ENCODE results near the gene EEA1.

EEA1 gene

DNA sequence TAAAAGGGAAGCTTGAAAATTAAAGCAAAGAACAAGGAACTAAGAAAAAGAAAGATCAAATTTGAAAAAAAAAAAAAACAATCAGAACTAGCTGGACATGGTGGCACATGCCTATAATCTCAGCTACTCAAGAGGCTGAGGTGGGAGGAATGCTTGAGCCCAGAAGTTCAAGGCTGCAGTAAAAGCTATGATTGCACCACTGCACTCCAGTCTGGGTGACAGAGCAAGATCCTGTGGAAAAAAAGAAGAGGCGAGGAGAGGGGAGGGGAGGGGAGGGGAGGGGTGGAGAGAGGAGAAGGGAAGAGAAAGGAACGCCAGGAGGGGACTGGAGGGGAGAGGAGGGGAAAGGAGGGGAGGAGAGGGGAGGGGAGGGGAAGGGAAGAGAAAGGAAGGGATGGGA, 43.0 kb downstream of the EEA1 start:
- DNase-seq (ENCODE audit: low spot score): no peak

DNA sequence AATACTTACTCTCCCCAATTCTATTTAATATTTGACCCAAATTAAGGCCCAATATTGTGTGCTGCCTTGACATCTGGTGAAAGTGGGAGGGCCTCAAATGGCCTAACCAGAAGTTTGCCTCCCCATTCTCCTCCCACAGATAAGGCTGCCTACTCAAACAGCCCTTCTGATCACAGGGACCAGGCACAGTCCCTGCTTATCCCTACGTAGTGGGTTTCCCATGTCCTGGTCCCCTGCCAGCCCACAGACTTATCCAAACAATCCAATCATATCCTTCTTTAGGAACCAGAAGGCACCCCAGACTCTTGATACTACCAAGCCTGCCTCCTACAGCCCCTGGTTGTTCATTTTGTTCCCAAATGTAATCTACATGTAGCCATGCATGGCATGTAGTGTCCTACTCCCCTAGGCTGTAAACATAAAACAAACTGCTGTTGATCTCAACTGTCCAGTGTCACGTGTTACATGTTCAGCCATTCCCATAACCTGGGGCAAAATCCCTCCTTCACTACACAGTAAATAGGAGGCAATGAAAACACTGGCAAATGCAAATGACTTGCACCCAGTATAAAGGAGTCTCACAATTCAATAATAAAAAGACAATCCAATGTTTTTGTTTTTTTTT, 49.3 kb downstream of the EEA1 start:
- DNase-seq (ENCODE audit: low spot score): no peak

DNA sequence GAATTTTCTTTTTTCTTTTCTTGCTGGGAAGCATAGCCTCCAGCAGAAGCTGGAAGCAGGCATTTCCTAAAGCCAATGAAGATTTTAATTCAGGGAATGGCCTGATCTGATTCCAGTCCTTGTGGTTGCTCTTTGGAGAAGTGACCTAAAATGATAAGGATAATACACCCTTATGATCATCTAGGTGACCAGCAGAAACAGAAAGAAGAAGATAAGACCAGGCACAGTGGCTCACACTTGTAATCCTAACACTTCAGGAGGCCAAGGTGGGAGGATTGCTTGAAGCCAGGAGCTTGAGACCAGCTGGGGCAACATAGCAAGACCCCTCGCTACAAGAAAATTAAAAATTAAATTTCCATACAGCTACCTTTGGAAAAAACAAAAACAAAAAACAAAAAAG, 51.2 kb downstream of the EEA1 start:
- no peak for DNase-seq (ENCODE audit: low spot score)

DNA sequence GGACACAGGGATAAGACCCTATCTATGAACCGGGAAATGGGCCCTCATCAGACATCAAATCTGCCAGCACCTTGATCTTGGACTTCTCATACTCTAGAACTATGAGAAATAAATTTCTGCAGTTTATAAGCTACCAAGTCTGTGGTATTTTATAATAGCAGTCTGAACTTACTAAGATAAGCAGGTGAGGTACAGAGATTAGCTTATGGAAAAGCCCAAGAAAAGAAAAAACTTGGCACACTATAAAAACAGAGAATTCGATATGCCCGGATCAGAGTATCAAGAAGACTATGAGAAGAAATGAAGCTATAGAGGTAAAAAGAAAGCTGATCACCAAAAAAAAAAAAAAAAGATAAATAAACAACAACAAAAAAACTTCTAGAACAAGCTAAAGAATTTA, 52.6 kb downstream of the EEA1 start:
- DNase-seq (ENCODE audit: low spot score): no peak

DNA sequence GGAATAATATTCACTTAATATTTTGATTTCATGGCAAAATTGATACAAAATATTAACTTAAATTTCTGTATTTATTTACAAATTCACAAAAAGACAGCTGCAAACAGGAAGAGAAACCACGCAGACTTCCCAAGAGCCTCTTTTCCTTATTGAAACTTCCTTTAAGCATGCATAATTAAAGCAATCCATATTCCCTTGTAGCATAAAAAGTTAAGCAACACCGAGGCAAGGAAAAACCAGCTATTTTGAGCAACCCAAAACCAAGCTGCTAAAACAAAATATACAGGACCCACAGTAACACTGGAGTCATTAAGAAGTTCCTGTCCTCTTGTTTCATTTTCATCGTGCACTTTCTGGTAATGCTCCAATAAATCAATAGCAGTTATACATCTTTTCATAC, 58.0 kb downstream of the EEA1 start:
- DNase-seq (ENCODE audit: low spot score): no peak

DNA sequence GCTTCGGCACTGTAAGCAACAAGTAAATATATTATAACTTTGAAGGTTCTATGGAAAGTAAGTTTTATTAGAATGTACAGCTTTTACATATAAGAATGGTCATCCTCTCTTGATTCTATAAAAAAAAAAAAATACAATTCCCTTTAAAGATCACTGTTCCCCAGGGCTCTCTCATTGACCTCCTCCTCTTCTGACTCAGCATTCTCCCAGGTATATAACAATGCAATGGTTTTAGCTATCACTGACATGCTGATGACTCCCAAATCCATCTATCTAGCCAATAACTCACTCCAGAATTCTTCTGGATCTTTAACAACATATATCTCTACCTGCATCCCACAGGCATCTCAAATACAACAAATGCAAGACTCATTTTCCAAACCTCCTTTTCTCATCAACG, 62.7 kb downstream of the EEA1 start:
- no peak for DNase-seq (ENCODE audit: low spot score)

DNA sequence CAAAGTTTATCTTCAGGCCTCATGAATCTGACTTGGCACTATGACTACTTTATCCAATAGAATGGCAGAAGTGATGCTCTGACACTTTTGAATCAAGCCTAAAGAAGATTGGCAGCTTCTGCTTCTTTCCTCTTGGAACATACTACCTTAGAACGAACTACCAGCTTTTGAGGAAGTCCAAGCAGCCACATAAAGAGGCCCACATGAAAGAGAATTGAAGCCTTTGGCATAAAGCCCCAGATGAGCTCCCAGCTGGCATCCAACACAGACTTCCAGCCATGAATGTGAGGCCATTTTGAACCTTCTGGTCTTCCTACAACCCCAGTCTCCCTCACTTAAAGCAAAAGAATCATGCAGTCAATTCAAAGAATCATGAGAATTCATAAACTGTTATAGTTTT, 65.8 kb downstream of the EEA1 start:
- no peak for DNase-seq (ENCODE audit: low spot score)

DNA sequence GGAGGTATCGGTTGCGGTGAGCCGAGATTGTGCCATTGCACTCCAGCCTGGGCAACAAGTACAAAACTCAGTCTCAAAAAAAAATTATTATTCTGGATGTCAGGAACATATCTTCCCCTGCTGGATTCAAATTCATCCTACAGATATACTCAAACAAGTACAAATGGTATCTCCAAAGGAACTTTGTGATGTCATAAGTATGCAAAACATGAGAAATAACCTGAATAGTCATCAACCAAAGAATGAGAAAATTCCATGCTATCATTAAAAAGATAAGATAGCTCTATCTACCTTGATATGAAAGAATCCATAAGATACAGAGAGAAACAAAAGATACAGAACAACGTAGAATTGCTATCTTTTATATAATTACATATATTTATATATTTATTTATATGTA, 67.7 kb downstream of the EEA1 start:
- no peak for DNase-seq (ENCODE audit: low spot score)

DNA sequence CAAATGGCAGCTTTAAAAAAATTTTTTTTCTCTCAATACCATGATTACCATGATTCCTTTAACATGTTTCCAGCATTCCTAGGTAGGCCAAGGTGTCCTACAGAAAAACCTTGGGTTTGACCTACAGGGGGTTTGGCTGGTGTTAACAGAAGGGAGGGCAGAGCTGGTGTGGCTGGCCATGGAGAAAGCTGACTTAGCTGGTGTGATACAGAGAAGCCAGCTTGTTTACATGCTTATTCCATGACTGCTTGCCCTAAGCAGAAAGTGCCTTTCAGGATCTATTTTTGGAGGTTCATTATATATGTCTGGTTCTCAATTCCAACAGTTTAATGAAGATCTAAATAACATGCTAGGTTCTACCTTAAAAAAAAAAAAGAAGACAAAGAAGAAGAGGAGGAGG, 68.6 kb downstream of the EEA1 start:
- DNase-seq (ENCODE audit: low spot score): no peak

DNA sequence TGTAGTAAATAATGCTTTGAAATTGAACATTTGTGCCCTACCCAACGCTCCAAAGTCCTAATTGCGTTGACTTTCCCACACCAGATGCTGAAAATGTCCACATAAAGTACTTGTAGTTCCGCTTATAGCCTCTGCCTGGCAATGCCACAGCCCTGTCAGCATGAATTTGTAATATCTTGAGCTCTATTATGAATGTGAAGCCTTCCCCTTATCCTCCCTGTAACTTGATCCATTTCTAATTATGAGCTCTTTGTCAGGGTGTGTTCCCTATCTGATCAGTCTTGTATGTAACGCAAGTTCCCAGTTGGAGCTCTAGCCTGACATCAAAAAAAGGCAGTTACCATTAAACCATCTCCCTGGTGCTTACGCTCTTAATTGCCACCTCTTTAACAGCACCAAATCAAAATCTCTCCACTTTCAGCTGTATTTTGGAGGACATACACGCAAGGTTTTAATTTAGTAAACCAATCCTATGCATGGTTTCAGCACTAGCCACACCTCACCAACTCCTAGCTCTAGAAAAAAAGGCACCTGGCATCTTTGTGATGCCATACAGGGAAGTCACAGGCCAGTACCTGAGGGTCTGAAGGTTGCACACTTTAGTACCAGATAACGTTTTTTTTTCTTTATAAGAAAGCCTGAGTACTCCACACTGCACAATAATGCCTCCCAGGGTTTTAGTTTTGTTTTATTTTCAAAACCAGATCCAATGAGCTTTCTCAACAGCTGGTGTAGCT, 69.3 kb downstream of the EEA1 start:
- DNase-seq (ENCODE audit: low spot score): no peak

DNA sequence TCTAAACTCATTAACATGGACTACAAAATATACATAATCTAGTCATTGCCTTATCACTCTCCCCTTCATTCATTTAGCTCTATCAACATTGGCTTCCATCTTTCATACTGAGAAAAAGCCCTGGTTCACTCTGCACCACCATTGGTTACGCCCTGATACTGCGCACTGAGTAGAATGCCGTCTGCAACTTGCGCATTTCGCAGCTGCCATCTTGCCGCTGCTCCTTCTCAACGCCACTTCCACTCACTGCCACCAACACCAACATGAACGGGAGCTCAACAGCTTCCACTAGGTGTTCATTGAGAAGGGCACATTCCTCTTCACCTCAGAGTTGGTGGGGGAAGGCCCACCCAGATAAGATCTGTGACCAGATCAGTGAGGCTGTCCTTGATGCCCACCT, 71.3 kb downstream of the EEA1 start:
- no peak for DNase-seq (ENCODE audit: low spot score)

DNA sequence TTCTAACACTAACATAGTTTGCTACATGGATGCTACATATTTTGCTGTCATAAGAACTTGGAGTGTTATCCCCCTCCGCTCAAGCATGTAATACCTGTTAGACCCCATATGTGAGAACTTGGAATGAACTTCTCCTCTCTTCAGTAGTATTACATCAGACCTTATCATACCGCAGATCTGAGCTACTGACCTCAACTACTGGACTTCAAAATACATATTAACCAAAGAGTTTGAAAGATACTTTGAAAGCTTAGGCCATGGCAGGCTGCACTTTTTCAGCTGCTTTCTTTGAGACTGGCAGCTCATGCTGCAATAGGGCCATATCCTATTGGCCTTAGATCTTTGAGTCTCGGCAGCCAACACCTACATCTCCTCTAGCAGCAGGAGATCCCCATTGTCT, 74.8 kb downstream of the EEA1 start:
- DNase-seq (ENCODE audit: low spot score): no peak

DNA sequence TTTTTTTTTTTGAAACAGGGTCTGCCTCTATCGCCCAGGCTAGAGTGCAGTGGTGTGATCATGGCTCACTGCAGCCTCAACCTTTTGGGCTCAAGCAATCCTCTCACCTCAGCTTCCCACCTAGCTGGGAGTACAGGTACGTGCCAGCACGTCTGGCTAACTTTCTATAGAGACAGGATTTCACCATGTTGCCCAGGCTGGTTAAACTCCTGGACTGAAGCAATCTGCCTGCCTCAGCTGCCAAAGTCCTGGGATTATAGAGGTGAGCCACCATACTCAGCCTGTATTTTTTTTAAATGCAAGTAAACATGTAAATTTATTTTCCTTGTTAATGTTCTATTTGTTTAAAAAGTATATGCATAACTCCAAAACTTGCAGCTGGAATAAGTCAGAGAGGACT, 80.4 kb downstream of the EEA1 start:
- DNase-seq (ENCODE audit: low spot score): no peak

DNA sequence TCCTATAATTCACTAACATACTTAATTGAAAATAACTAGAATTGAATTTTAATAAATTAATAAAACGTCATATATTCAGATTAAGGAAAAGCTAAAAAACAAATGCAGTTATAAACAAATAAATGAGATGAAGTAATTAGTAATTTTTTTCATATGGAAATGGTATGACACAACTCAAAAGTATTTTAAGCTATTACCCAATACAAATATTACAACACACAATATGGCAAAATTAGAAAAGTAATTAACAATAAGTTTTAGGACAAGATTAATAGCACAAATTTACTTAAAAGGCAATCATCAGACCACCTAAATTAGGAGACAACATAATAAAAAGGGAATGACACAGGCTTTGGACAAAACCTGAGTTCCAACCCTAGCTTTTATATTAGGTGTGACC, 81.7 kb downstream of the EEA1 start:
- no peak for DNase-seq (ENCODE audit: low spot score)

DNA sequence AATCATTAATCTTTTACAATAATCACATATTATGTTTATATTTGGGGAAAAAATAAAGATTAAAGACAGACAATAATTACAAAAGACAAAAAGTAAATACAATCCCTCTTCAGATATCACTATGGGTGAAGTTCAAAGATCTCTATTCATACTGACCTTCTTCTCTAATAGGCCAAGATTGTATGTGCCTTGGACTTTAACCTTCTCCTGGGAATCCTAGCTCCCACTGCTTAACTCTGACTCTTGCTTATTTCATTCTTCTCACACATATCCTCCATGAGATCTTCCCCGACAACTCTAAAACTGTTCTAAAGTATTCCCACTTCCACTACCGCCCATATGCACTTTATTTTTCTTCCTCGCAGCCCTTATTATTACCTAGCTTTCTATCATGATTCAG, 83.8 kb downstream of the EEA1 start:
- DNase-seq (ENCODE audit: low spot score): no peak

DNA sequence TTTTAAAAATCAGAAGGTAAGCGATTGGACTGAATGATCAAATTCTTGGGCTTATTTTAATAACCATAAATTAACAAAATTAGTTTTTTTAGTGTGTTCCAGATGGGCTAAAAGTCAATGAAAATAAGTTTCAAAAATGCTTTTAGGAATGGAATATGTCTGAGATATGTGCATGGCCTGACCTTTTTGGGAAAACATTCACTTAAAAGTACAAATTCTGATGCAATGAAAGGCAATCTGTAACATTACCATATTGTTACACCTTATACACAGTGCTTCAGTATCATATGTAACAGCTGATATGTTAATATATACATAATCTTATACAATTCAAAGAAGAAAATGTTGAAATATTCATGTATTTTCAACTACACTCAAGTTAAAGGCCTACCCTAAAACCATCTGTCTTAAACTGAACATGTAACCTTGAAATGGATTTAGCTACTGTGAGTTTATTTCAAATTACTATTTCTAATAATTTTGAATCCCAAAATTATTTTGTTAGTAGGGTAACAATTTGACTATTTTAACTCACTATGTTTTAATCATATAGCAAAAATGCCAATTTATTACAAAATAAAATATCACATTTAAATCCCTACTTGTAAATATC, 84.8 kb downstream of the EEA1 start:
- DNase-seq (ENCODE audit: low spot score): no peak

DNA sequence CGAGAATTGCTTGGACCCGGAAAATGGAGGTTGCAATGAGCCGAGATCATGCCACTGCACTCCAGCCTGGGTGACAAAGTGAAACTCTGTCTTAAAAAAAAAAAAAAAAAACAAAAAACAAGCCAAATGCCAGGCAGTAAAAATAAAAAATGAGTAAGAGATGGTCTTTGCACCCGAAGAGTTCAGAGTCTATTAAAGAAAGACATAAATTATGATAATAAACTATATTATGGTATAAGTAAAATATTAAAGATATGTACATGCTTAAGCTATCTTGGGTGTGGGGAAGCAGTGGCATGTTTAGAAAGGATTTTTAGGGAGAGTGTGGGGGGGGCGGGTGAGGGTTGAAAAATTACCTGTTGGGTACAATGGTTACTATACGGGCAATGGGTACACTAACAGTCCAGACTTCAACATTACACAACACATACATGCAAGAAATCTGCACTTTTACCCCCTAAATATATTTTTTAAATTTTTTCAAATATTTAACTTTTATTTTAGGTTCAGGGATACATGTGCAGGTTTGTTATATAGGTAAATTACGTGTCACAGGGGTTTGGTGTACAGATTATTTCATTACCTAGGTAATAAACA, 99.3 kb downstream of the EEA1 start:
- DNase-seq (ENCODE audit: low spot score): no peak

DNA sequence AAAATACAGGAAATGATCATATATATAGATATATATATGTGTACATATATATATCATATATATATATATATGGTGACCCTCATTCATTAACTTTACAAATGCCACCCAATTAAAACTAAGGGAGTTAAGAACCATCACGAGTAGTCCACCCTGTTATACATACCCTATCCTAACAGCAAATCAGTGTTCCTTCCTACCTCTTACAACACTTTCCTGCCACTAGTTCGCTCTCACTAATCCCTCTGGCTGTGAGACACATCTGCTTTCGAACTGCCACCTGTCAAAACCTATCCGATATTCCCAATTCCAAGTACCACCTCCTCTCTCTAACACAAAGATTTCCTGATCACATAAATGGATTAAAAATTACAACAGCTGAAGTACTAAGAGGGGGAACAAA, 100.5 kb downstream of the EEA1 start:
- no peak for DNase-seq (ENCODE audit: low spot score)

DNA sequence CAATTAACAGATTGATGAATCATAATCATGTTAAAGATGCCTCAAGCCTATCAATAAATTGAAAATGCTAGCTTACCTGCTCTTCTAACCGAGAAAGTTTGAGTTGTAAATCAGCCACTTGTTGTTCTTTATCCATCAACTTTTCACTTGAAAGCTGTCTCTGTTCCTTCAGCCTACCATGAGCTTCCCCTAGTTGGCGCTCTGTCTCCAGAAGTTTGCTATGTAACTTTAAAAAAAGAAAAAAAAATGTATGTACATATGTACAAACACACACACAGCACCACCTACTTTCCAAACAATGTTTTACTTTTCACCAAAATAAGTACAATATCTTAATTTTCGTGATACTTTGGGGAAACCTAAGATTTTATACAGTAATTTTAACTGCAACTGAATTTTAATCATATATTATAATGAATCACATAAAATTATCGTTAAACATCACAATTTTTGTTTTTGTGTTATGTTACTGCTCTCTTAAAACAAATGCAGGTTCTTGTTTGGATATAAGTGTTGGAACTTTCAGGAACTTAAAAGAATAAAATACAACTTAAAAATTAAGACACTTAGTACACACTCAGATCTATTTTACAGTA, 101.2 kb downstream of the EEA1 start:
- peak; percentile 41 for DNase-seq (ENCODE audit: low spot score)

DNA sequence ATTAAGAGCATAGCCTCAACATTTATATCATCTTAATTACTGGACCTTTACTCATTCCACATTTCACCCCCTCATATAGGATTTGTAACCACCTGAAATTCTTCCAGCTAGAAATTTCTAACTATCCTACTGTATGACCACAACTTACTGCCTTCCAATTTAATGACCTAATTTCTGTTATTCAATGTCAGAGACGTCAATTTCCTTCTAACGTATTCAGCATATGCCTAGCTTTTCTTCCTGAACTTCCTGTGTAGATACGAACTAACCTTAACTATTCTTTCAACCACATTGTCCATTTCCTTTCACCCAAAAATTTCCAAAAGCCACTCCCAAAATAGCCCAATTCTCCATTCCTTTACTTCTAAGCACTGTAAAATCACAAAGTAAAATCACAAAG, 108.0 kb downstream of the EEA1 start:
- DNase-seq (ENCODE audit: low spot score): no peak

DNA sequence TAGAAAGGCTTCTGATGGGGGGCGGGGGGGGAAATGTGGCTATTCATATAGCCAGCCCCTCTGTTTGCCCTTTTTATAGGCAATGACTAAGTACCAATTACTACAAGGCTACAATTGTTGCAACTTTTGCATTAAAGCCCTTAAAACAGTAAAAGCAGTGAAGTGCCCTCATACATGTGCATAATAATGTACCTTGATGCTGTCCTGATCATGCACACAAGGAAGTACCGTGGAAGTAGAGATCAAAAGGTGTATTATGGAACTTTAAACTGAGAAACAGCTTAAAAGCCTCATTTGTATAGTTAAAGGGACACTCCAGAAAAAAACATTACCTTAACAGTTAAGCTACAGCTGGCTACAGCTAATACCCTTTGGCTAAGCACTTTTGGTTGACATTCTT, 114.5 kb downstream of the EEA1 start:
- no peak for DNase-seq (ENCODE audit: low spot score)

DNA sequence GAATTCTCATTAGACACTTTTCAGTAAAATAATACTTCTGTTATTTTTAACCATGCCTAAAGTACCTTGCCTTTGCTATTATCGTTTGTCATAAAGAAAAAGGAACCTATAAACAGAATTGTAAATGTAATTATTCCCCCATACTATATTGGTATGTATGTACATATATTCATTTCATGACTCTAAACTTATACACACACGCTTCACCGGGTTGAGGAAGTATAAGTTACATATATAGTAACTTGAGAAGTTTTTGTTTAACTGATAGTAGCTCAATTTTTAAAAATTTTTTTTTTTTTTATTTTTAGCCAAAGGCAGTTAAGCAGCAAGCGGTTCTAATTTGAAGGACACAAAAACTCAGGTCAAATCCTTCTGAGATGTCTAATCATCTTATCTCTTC, 118.7 kb downstream of the EEA1 start:
- no peak for DNase-seq (ENCODE audit: low spot score)

DNA sequence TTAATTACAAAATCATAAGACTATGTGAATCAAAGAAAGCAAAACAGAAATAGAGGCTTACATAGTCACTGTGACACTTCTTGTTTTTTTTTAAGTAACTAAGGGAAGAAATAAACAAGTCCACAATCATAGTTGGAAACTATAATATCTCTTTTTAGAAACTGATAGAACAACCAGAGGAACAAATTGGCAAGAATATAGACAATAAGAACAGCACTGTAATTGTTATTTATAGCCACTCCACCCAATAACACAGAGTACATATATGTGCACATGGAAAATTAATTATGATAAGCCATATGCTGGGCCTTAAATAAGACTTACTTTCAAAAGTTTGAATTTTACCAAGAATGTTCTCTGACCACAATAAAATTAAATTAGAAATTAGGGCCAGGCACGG, 125.2 kb downstream of the EEA1 start:
- DNase-seq (ENCODE audit: low spot score): no peak
